Spleen (tissue), 11 donors: ENCODE measurements around the gene MAP1LC3B2. TPM values are rescaled to one million over a fixed set of nuclear protein-coding genes. Genes with fewer than 3 reads are reported as not detected.

Source experiments
- DNase-seq: peaks from one replicate; pipeline ENCODE4 v3.0.0-alpha.2; 2020
- H3K27ac ChIP-seq, 8 donors: fragments of 200-600 bp; sonication (generic) in 7 of 8; 1 replicate in 4 of 8; 2 replicates in 4 of 8; pipeline versions ENCODE4 v1.5.0 to v1.8.0; 2016 to 2021; ENCODE audit warnings: inconsistent platforms in 4 of 8, mild to moderate bottlenecking in 4 of 8, moderate library complexity in 1 of 8
- H3K27me3 ChIP-seq, 7 donors: fragments of 200-600 bp; sonication (generic) in 6 of 7; replicated peaks in 1 of 7; 1 replicate in 4 of 7; 2 replicates in 3 of 7; pipeline versions ENCODE4 v1.5.0 to v1.8.0; 2016 to 2021; ENCODE audit warnings: inconsistent platforms in 3 of 7, mild to moderate bottlenecking in 1 of 7
- H3K36me3 ChIP-seq, 6 donors: fragments of 200-600 bp; sonication (generic) in 5 of 6; 1 replicate in 4 of 6; 2 replicates in 2 of 6; pipeline versions ENCODE4 v1.5.0 to v1.8.0; 2016 to 2021; ENCODE audit warnings: inconsistent platforms in 2 of 6
- H3K4me1 ChIP-seq, 6 donors: fragments of 200-600 bp; sonication (generic) in 5 of 6; 1 replicate in 3 of 6; 2 replicates in 3 of 6; pipeline versions ENCODE4 v1.5.0 to v1.8.0; 2016 to 2021; ENCODE audit warnings: inconsistent platforms in 3 of 6
- H3K4me3 ChIP-seq, 8 donors: fragments of 200-600 bp; sonication (generic) in 7 of 8; 1 replicate in 4 of 8; 2 replicates in 4 of 8; pipeline versions ENCODE4 v1.5.0 to v1.8.0; 2016 to 2021; ENCODE audit warnings: inconsistent platforms in 4 of 8, mild to moderate bottlenecking in 4 of 8, moderate library complexity in 2 of 8
- H3K9me3 ChIP-seq, 8 donors: fragments of 200-600 bp; sonication (generic) in 7 of 8; 1 replicate in 4 of 8; 2 replicates in 4 of 8; pipeline versions ENCODE4 v1.5.0 to v1.8.0; 2016 to 2021; ENCODE audit warnings: inconsistent platforms in 4 of 8
- POLR2A ChIP-seq, 3 donors: fragments of 450-650 bp; IDR thresholded peaks; one replicate each; pipeline ENCODE4 v1.5.1; 2017; ENCODE audit warnings: antibody characterized with exemption in 3 of 3, mild to moderate bottlenecking in 1 of 3
- POLR2AphosphoS5 ChIP-seq, 3 donors: sonication (generic); formaldehyde crosslinking; IDR thresholded peaks; one replicate each; pipeline ENCODE4 v1.5.1; 2017; ENCODE audit warnings: antibody characterized with exemption in 3 of 3
- WGBS, 5 donors: extraction: QIAGEN DNeasy Blood & Tissue Kit in 3 of 5; methylation state at CpG; one replicate each; pipeline versions ENCODE4 v1.1.5 to v1.1.7; 2013 to 2018; 5-methylcytosine and 5-hydroxymethylcytosine counted together
- intact Hi-C: fragments of 100-400 bp; cut with DNase I; formaldehyde crosslinking; loops from one replicate; pipeline ENCODE4 v1.15.0; 2023; ENCODE audit warnings: low total_unique reads
- polyA plus RNA-seq, 3 donors: library from polyadenylated mRNA; stranded (reverse); fragments of 200-250 nt; gene quantifications; one replicate each; pipeline ENCODE4 v1.2.1, GENCODE V29; 2013
- total RNA-seq, 7 donors: library from RNA; depleted of rRNA in 3 of 7; stranded (reverse); fragments of >200 nt in 3 of 7; fragmentation: NEBNext Ultra II Directional in 4 of 7; extraction: Animal tissue kit (Norgen Biotek cat#: 25700) in 4 of 7; gene quantifications; one replicate each; pipeline versions ENCODE4 v1.1.0 to v1.2.1, GENCODE V29; 2016 to 2021
- TF ChIP-seq, protein P1 (sequence below), 11 experiments: fragments of 200-600 bp in 7 of 11; fragments of 450-650 bp in 4 of 11; sonication (generic) in 4 of 11; IDR thresholded peaks in 8 of 11; conservative IDR thresholded peaks in 3 of 11; 1 replicate in 7 of 11; 2 replicates in 4 of 11; pipeline versions ENCODE4 v1.4.0 to v1.8.0; 2016 to 2021; ENCODE audit warnings: antibody characterized with exemption in 11 of 11, inconsistent platforms in 4 of 11, mild to moderate bottlenecking in 1 of 11
- donor health status: healthy with polysubstance abuse.
- donor health status: DM: no; HTN: no; CAD: no; lungs with moderate emphysema.
- donor health status: DM: no; HTN: no; CAD: no.
- donor health status: Bipolar disorder and iron deficiency.
- donor health status: healthy.
- donor health status: DM: no; HTN: no; CAD: no.
- donor health status: DM: yes; HTN: yes; CAD: no.

MAP1LC3B2 gene
- total and polyA plus RNA-seq, 10 donors, result 0.86 to 3.0 (median 1.7) TPM

DNA sequence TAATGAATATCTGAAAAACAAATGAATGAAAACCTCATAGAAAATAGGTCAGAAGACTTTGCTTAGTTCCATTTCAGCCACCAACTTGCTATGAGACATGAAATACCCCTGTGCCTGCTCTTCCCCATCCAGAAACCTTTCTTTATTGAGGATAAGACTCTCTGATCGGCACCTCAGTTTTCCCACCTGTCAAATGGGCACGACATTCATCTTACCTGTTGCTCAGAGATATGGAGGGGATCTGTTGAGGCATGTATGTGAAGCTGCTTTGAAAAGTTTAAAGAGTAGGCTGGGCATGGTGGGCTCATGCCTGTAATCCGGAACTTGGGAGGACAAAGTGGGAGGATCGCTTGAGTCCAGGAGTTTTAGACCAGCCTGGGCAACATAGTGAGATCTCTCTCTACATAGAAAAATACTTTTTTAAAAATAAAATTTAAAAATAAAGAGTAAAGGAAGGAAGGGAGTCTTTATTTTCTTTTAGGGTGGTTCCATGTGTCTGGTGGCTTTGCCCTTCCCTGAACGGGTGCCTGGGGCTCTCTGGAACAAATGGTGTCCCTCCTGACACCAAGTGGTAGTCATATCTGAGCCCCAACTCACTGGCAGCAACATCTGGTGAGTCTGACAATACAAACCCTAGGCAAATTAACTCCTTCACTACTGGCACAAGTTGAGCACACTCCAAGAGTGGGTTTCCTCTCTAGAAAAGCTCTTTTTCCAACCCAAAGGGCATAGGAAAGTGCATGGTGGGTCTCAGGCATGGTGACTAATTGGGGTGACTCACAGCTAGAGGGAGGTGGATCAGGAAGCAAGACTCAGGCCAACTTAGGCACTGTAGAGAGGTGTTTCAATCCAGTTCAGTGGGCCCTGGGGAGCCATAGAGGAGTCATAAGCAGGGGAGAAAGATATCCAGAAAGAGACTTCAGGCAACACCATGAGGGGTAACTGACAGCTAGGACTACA lies 42.1 kb downstream of the MAP1LC3B2 start:
- intact Hi-C loops, result loop anchor here (10.0 kb wide), 3 partner anchors 326 to 606 kb away; partner anchors contain the start of gene MED13L
- Histone ChIP-seq H3K4me1 (peaks cover 0 to 54% (median 18%) of the 10 kb centered on the region in 6 donors), H3K4me3 (no peak overlapping the region), H3K27me3 (peaks cover 0 to 7% (median 0%) of the 10 kb centered on the region in 7 donors), H3K36me3 (no peaks in the 10 kb centered on the region), H3K9me3 (no peaks in the 10 kb centered on the region), H3K27ac (no peak overlapping the region)
- TF ChIP-seq POLR2A (IDR thresholded peaks at IDR 0.05), result no peak
- TF ChIP-seq, protein P1, sequence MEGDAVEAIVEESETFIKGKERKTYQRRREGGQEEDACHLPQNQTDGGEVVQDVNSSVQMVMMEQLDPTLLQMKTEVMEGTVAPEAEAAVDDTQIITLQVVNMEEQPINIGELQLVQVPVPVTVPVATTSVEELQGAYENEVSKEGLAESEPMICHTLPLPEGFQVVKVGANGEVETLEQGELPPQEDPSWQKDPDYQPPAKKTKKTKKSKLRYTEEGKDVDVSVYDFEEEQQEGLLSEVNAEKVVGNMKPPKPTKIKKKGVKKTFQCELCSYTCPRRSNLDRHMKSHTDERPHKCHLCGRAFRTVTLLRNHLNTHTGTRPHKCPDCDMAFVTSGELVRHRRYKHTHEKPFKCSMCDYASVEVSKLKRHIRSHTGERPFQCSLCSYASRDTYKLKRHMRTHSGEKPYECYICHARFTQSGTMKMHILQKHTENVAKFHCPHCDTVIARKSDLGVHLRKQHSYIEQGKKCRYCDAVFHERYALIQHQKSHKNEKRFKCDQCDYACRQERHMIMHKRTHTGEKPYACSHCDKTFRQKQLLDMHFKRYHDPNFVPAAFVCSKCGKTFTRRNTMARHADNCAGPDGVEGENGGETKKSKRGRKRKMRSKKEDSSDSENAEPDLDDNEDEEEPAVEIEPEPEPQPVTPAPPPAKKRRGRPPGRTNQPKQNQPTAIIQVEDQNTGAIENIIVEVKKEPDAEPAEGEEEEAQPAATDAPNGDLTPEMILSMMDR (IDR thresholded peaks at IDR 0.05 in 8 of 11, conservative IDR thresholded peaks at IDR 0.05 in 3 of 11), result no peak
- no peak for TF ChIP-seq POLR2AphosphoS5 (IDR thresholded peaks at IDR 0.05)
- 85 to 92% (median 87%) methylated on average over 5 of the region's 5 CpGs for WGBS, 5 donors
- no peak for DNase-seq

DNA sequence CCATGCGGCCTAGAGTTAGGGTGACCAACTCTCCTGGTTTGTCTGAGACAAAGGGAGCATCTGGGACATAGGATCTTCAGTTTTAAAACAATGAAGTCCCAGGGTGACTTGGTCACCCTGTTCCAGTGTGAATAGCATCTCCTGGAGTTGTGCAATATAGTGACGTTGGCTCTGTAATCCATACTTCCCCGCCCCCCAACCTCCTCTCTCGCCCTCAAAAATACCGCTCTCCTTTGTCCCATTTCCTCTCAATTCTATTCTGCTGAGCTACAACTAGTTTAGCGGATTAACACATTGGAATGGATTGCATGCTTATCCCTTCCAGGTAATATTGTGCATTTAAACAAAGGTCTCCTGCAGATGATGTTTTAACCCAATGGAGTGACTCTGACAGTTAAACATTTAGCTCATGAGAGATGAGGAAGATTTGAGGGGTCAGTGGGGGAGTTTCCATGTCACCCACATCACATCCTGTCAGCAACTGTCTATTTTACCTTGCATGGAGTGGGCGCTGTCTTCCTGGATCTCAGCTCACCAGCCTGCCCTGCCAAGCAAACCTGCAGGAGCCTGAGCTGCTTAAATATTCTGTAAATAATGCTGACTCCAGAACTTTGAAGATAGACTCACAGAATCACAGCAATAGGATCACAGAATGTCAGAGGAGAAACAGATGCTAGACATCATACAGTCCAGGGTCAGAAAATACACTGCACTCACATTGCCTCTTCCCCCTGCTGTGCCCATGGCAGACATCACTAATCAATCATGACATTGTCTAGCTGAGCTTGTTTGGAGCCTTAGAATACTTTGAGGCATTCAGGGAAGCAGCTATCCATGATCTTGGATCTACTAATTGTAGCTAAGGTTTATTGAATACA lies 43.0 kb downstream of the MAP1LC3B2 start:
- no peak overlapping the region for H3K27ac ChIP-seq
- peaks cover 0 to 54% (median 18%) of the 10 kb centered on the region in 6 donors for H3K4me1 ChIP-seq
- no peak overlapping the region for H3K4me3 ChIP-seq
- 66 to 89% (median 77%) methylated on average over 7 of the region's 7 CpGs for WGBS, 5 donors
- peaks cover 0 to 7% (median 0%) of the 10 kb centered on the region in 7 donors for H3K27me3 ChIP-seq
- intact Hi-C loops, result loop anchor here (10.0 kb wide), 3 partner anchors 327 to 607 kb away; partner anchors contain the start of gene MED13L
- no peaks in the 10 kb centered on the region for H3K36me3 ChIP-seq
- no peak for TF ChIP-seq POLR2AphosphoS5 (IDR thresholded peaks at IDR 0.05)
- DNase-seq, result no peak
- H3K9me3 ChIP-seq, result no peaks in the 10 kb centered on the region

DNA sequence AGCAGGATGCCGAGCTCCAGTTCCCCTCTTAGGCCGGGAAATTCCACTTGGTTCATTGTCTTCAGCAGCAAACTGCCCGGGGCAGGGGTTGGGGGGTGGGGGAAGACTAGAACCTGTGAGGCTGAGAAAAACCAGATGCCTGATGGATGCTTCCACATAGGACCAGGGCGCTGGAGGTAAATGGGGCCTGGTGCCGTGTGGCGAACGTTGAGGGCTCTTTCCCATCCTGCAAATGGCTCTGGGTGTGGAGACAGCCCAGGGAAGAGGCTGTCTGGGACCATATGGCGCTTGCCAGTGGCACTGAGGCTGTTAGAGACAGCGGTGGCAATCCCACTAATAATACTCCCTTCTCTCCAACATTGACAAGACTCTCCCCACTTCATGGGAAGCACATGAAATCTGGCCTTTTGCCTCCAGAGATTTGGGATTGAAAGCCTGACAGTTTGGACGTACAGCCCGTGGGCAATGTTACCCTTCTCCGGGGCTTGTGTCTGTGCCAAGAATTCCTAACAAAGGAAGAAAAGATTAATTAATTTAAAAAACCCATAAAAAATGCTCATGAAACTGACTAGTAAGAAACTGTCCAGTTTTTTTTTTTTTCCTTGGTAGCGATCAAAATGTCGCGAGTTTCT lies 44.5 kb downstream of the MAP1LC3B2 start:
- Histone ChIP-seq H3K4me3 (no peak overlapping the region), H3K4me1 (peaks cover 0 to 45% (median 17%) of the 10 kb centered on the region in 6 donors), H3K27ac (peak overlapping the region in 3 of 8 donors; percentile 0 to 15 (median 7)), H3K27me3 (peaks cover 0 to 7% (median 0%) of the 10 kb centered on the region in 7 donors), H3K9me3 (no peaks in the 10 kb centered on the region), H3K36me3 (no peaks in the 10 kb centered on the region)
- TF ChIP-seq POLR2AphosphoS5 (IDR thresholded peaks at IDR 0.05) (no peak), POLR2A (IDR thresholded peaks at IDR 0.05) (no peak)
- TF ChIP-seq, protein P1 (IDR thresholded peaks at IDR 0.05 in 8 of 11, conservative IDR thresholded peaks at IDR 0.05 in 3 of 11), result no peak
- peak; percentile 53 for DNase-seq
- intact Hi-C loops, result loop anchor here (10.0 kb wide), 3 partner anchors 329 to 609 kb away; partner anchors contain the start of gene MED13L
- WGBS, 5 donors, result 77 to 87% (median 79%) methylated on average over 14 to 15 of the region's 15 CpGs
